GM21529 (cell line): ENCODE measurements around the gene VPS36.
"Not testable (repeated sequence)": the region's sequence is repeated elsewhere in the genome, so short reads cannot be mapped to it uniquely, and the experiment has no call there.

Source experiments
- ATAC-seq: cut with Tn5 transposase; IDR thresholded peaks from one replicate; pipeline ENCODE4 v1.9.1; 2021; ENCODE audit not compliant: unreplicated experiment

Gene VPS36

DNA sequence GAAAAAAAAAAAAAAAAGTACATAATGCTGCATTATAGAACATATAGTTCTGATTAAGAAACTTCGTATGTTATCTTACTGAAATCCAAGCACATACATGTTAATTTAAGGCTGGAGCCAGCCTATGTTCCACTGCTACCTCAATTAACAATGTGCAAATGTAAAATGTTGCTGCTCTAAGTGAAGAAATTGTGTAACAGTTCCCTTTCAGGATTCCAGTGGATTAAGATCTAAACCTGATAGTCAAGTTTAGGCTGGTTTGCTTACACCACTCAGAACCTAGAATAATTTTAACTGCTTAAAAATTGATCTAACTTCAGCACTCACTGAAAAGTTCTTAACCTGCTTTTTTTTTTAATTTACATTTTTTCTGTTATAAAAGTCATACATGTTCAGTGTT lies 4.2 kb downstream of the VPS36 start:
- ATAC-seq: no peak

- no peak for ATAC-seq
These were observed 18.0 kb downstream of the VPS36 start for GRCh38 chr13:52432456-52432855.

DNA sequence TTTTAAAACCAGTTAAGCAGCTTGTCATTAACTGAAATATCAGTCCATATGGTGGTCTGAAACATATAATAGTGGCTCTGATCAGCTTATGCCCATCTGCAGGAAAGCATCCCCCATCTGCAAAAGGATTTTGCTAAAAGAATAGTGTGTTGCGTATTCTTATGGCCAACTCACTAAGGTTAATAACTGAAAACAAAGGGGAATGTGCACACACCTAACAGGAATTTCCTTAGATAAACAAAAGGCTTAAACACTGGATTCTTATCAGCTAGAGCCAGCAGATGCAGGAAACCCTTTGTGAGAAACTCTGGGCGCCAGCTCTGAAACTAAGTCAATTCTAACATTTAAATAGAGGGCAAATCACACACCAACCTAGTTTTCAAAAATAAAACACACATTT lies 22.1 kb downstream of the VPS36 start:
- no peak for ATAC-seq

GRCh38 chr13:52421216-52421615 lies 29.2 kb downstream of the VPS36 start:
- ATAC-seq: no peak

- ATAC-seq: no peak
These were observed 31.4 kb downstream of the VPS36 start for GRCh38 chr13:52419080-52419479.

DNA sequence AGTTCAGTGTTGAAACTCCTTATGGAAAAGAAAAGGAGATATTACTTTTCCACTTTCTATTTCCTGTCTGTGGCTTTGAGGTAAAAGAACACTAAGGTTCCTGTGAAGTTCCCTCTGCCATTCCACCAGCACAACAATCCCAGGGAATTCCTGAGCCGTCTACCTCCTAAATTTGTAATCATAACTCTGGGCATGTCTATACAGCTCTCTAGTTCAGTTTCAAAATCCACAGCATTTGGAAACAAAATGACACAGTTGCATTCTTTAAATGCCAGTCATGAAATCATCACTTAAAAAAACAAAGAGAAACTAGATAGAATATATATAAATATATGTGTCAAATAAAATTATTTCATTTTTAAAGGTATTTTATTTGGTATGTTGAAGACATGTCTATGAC lies 35.5 kb downstream of the VPS36 start:
- no peak for ATAC-seq

GRCh38 chr13:52414051-52414450 lies 36.4 kb downstream of the VPS36 start:
- ATAC-seq: no peak

DNA sequence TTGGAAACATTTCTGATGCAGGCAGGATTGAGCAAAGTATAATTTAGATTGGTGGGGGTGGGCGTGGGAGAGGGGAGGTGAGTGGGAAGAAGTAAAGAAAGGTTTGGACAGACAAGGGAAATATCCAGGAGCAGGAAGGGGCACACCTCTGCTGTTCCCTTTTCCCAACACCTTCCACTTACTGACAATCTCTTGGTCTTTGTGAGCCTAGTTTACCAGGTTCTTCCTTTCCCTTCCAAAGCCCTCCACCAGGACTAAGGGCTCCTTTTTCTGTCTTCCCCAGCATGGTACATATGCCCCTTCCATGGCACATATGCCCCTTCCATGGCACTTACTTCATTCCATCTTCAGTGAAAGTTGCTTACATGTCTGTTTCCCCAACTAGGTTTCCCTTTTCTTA lies 38.3 kb downstream of the VPS36 start:
- ATAC-seq: no peak

DNA sequence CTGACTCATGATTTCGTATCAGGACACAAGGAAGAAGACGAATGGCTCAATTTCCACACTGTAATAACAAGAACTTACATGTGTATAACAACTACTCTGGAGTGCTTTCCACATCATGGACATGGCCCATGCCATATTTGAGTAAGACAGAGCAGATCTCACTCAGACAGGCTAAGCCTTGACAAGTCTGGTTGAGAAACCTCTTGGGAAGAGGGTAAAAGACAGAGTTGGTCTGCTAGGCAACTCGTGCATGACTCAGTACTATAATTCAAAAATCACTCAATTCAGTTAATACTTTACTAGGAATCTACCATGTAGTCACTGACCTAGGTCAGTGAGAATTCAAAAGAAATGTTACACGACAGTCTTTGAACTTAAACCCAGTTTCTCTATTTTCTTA lies 38.8 kb downstream of the VPS36 start:
- ATAC-seq: peak; percentile 88

DNA sequence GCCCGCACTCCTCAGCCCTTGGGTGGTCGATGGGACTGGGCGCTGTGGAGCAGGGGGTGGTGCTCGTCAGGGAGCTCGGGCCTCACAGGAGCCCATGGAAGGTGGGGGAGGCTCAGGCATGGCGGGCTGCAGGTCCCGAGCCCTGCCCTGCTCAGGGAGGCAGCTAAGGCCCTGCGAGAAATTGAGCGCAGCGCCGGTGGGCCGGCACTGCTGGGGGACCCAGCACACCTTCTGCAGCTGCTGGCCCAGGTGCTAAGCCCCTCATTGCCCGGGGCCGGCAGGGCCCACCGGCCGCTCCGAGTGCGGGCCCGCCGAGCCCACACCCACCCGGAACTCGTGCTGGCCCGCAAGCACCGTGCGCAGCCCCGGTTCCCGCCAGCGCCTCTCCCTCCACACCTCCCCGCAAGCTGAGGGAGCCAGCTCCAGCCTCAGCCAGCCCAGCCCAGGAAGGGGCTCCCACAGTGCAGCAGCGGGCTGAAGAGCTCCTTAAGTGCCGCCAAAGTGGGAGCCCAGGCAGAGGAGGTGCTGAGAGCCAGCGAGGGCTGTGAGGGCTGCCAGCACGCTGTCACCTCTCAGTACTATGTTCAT lies 42.3 kb downstream of the VPS36 start:
- ATAC-seq: not testable (repeated sequence)

GRCh38 chr13:52407436-52407835 lies 43.0 kb downstream of the VPS36 start:
- not testable (repeated sequence) for ATAC-seq

DNA sequence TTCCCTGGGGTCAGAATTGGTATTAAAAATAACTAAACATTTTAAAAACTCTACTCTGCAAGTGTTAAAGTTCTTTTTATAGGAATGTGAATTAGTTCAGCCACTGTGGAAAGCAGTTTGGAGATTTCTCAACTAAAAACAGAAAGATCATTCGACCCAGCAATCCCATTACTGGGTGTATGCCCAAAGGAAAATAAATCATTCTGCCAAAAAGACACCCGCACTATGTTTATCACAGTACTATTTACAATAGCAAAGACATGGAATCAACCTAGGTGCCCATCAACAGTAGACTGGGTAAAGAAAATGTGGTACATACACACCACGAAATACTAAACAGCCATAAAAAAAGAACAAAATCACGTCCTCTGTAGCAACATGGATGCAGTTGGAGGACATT lies 43.8 kb downstream of the VPS36 start:
- ATAC-seq: no peak

DNA sequence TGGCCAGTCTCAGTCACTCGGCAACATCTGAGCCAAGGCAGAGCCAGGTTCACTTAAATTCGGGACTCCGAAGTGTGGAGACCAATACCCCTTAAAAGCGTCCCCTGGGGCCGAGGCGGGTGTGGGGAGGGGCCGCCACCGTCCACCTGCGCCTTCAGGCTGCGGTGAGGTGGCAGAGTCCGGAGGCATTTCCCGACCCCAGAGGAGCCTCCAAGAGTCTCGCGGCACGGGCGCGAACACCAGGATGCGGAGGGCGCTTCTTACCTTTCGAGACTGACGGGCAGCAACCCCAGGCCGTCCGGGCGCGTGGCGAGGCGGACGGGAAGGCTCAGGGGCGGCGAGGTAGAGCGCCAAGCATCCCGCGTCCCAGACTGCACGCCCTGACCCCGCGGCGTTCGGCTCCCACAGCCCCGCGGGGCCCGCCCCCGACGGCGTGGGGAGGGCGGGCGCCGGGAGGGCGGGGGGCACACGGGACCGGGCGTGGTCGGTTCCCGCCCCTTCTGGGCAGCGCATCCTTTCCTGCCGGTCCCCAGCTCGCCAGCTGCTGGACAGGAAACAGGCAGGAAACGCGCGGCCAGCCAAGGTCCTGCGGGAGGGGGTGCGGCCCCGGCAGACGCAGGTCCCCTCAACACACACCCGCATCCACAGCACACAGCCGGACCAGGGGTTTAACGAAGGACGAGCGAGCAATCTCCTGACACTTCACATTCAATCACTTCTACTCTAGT lies 44.5 kb downstream of the VPS36 start, which contains the start of gene THSD1:
Gene THSD1 (minus strand): TSS at position 406 of the 728 bp plus-strand sequence. CDS start 3,572 bp downstream, outside the sequence.
- ATAC-seq: peak; percentile 46

DNA sequence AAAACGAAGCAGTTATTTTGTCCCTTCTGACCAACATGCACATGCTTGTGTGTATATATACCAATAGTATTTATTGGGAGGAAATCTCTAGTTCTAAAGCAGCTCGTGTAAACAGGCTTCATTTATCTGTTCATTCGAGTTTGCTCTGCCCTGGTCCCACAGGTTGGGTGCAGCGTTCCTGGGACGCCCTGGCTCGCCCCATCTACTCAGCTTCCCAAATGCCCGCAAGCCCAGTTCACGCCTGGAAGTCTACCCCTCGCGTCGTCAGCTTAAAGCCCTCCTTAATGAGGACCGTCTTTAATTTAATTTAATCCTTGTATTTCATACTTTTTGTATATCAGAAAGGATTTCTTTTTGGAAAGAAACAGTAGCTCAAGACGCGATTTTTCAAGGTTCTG lies 45.1 kb downstream of the VPS36 start:
- ATAC-seq: no peak

DNA sequence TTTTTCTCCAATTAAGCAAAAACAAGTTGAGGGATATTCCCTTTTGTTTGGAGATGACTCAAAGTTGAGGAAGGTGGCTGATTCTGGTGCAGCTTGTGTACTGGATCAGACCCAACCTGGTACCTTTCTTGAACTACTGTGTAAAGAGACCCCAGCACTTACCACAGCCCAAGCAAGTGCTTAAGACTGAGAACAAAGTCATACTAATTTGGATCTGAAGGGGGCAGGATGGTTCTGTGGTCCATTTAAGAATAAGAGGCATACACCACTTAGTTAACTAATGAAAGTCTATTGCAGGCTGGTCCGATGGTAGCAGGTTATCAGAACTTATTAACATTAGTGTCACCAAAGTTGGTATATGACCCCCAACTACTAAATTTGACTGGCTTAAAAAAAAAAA lies 50.7 kb downstream of the VPS36 start:
- no peak for ATAC-seq

GRCh38 chr13:52399046-52399445 lies 51.4 kb downstream of the VPS36 start:
- no peak for ATAC-seq

GRCh38 chr13:52395704-52396103 lies 54.7 kb downstream of the VPS36 start:
- no peak for ATAC-seq

DNA sequence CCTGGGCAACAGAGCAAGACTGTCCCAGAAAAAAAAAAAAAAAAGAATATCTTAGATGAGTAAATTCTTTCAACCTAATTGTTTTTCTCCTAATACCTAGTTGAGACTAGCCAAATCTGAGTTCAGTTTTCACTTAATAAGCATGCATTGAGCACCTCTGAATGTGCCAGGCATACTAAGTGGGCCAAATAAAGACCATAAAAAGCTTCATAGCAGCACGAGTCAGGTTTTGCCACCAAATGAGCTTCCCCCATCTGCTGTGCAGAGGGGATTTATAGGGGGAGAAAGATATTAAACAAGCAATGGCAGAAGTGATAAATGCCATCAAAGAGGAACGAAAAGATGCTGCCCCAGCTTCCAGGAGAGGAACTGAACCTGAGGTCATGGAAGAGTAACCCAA lies 55.8 kb downstream of the VPS36 start:
- no peak for ATAC-seq

GRCh38 chr13:52393572-52394357 lies 56.7 kb downstream of the VPS36 start:
- no peak for ATAC-seq

DNA sequence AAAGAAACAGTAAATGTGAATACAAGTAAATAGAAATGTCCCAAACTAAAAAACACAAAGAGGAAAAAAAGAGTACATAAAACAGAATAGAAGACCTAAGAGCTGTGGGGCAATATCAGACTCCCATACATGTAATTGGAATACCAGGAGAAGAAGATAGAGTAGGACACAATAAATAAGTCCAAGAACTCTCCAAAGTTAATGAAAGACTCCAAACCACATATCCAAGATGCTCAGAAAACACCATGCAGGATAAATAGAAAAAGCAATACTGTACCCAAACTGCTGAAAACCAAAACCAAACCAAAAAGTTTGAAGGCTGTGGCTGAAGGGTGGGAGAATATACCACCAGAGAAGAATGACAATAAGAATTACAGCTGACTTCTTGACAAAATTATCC lies 62.7 kb downstream of the VPS36 start:
- no peak for ATAC-seq

DNA sequence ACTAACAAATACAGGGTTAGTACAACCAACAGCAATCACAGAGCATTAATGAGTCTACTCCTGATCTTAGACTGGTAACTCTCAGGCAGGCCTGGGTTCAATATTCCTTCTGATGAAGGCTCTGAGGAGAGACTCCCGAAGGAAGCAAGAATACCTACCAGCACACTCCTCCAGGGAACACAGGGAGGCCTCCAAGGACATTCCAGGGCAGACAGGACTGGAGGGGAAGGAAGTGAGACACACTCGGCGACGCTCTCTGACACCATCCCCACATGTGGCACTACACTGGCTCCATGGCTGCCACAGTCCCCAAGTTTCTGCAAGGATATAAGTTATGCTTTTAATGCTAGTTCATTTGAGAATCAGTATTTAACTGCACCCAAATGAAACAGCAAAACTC lies 64.6 kb downstream of the VPS36 start:
- ATAC-seq: no peak

GRCh38 chr13:52383366-52383765 lies 67.1 kb downstream of the VPS36 start:
- no peak for ATAC-seq
